RWPE1 (cell line): ENCODE results near the gene XPOT.

ENCODE experiments used
- CTCF ChIA-PET: fragments of 350-600 bp; sonication (Branson Sonifier 250); formaldehyde crosslinking; extraction: SDS; loops from one replicate; lab custom pipeline; 2021; lab: Yijun Ruan, JAX
- POLR2A ChIA-PET: fragments of 400-600 bp; formaldehyde crosslinking; extraction: SDS; loops from one replicate; lab custom pipeline; 2020; ENCODE audit warnings: antibody characterized with exemption; ENCODE audit not compliant: low non-redundant PET; lab: Yijun Ruan, JAX
- DNase-seq: peaks from one replicate; pipeline ENCODE4 v3.0.0; 2012; ENCODE audit warnings: low spot score
- H3K27ac ChIP-seq: fragments of 450-650 bp; 2 replicates; pipeline ENCODE4 v1.5.1; 2017
- TF ChIP-seq, protein P1 (sequence below): fragments of 450-650 bp; conservative IDR thresholded peaks from 2 replicates; pipeline ENCODE4 v1.5.1; 2017; ENCODE audit warnings: low read depth, mild to moderate bottlenecking

Gene XPOT

DNA sequence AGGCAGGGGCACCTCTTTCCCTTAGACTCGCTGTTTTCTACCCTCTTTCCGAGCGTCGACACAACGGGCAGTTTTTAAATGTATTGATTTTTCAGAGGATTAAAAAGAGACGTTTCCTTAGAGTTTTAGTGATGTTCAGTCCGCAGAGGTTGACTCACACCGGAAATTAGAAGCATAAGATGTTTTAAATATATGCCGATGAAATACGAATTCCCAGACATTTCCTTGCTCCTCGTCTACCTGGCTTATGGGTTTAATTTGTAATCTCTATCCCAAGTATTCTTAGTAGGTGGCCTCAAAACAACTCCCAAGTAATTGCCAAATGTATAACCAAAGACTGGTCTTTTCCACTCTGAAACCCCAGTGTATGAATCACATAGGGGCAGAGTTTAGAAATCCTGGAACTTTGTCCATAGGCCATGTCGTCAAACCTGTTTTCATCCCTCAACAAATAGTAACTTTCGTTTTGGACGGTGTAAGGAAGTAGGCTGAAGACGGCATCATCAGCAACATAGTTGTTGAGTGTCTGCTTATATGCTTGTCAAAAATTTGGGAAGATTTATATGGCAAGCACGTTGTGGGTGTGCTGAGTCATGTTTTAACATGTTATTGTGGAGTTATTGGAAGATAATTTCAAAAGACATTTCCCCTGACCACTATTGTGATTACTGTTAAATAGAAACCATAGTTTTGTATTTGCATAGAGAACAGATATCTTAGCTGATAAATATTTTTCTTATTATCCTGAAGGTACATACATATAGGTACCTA, 48.6 kb downstream of the XPOT start:
- H3K27ac ChIP-seq, result peak overlapping the region; percentile 97
- ChIA-PET POLR2A (no interaction called here), CTCF (no interaction called here)
- DNase-seq, result peak; percentile 89
- TF ChIP-seq, protein P1, sequence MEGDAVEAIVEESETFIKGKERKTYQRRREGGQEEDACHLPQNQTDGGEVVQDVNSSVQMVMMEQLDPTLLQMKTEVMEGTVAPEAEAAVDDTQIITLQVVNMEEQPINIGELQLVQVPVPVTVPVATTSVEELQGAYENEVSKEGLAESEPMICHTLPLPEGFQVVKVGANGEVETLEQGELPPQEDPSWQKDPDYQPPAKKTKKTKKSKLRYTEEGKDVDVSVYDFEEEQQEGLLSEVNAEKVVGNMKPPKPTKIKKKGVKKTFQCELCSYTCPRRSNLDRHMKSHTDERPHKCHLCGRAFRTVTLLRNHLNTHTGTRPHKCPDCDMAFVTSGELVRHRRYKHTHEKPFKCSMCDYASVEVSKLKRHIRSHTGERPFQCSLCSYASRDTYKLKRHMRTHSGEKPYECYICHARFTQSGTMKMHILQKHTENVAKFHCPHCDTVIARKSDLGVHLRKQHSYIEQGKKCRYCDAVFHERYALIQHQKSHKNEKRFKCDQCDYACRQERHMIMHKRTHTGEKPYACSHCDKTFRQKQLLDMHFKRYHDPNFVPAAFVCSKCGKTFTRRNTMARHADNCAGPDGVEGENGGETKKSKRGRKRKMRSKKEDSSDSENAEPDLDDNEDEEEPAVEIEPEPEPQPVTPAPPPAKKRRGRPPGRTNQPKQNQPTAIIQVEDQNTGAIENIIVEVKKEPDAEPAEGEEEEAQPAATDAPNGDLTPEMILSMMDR, result no peak

DNA sequence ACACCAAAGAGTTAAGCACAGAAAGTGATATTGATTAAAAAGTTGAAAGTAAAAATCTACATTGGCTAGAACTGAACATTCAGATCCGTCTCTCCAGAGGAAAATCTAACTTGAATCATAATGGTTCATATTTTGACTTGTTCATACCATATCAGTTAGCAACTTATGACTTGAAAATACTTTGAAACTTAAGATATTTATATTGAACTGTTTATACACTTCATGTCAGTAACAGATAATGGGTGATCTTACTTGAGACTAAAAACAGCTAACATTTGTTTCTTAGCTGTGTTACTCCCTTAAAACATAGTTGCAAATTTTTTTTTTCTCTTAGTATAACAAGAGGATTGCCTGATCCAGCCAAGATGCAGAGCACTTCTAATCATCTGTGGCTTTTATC, 51.3 kb downstream of the XPOT start:
- no peak overlapping the region for H3K27ac ChIP-seq
- TF ChIP-seq, protein P1, result no peak
- POLR2A ChIA-PET, result interaction anchor here (0.6 kb wide), 1 partner anchor 121 kb away, joined by 6 read pairs; no protein-coding TSS in a partner anchor
- DNase-seq, result no peak
- CTCF ChIA-PET, result no interaction called here

DNA sequence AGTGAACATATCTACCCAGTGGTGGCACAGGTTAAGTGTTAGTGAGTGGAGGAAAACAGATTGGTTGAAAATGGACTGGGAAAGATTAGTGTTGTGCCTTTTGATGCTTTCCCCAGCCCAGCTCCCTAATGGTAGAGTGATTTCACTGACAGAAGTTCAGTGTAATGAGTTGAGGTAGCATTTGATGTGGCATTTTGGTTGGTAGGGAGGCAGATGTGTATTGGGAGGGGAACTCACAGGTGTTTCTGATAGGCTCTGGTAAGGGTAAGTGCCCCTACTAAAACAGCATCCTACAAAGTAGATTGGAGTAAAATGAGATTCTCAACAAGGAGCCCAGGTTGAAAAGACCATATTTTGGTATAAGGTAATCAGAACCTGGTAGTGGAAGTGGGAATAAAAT, 51.9 kb downstream of the XPOT start:
- no peak for DNase-seq
- CTCF ChIA-PET, result no interaction called here
- H3K27ac ChIP-seq, result no peak overlapping the region
- POLR2A ChIA-PET, result no interaction called here
- TF ChIP-seq, protein P1, result no peak

DNA sequence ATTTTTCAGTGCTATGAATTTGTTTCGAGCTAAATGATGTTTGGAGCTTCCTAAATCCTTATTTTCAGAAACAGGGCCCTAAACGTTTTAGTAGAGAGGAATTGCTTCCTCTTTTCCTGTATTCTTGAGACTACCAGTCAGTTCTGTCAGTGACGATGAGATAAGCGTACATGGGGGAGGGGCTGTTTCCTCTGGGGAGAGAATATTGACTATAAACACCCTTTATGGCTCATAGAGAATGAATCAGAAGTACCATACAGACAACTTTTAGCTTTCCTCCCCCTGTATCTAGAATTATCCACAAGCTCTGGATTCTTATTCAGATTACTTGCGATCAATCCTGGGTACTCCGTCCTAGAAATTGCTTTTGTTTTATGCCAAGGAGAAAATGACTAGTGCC, 52.8 kb downstream of the XPOT start:
- CTCF ChIA-PET, result no interaction called here
- H3K27ac ChIP-seq, result no peak overlapping the region
- TF ChIP-seq, protein P1, result no peak
- no peak for DNase-seq
- POLR2A ChIA-PET, result no interaction called here

DNA sequence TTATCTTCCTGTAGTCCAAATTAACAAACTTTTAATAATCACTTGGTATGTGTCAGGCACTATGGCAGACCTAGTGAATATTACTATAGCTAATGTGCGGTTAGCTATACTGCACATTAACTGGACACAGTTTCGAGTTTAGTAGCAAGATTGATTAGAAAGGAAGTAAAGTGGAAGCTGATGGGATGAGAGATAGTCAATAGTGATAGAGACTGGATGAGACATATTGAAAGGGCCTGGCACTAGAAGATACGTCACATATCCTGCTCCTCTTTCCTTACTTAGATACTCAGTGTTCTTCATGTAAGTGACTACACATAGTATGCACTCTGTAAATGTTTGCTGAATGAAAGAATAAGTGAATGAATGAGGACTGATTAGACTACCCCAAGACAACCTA, 53.3 kb downstream of the XPOT start:
- H3K27ac ChIP-seq, result no peak overlapping the region
- TF ChIP-seq, protein P1, result no peak
- no peak for DNase-seq
- ChIA-PET POLR2A (no interaction called here), CTCF (interaction anchor here (0.5 kb wide), 1 partner anchor 433 kb away, joined by 3 read pairs; no protein-coding TSS in a partner anchor)

DNA sequence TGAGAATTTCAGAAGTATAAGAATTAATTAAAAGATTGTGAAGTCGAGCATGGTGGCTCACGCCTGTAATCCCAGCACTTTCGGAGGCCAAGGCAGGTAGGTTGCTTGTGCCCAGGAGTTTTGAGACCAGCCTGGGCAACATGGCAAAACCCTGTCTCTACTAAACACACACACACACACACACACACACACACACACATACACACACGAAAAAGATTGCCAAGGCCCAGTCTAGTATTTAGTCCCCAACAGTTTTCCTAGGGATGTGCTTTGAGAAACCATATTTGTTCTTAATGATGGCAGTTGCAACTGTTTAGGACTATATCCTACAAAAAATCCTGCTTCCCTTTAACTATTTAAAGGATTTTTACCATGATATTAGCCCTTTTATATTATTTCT, 53.7 kb downstream of the XPOT start:
- no peak for DNase-seq
- POLR2A ChIA-PET, result no interaction called here
- H3K27ac ChIP-seq, result no peak overlapping the region
- CTCF ChIA-PET, result interaction anchor here (0.5 kb wide), 1 partner anchor 432 kb away, joined by 3 read pairs; no protein-coding TSS in a partner anchor
- TF ChIP-seq, protein P1, result no peak
